ENCODE data around the gene TNFAIP6.
A peak's percentile ranks its signal among the peaks of the same experiment; 100 is the strongest.

Gene TNFAIP6

GRCh38 chr2:151379169-151379568, 21.8 kb downstream of the TNFAIP6 start:
- H3K27ac ChIP-seq, result peak overlapping the region; percentile 51; the same call in 1 of the 2 replicates
- no peak overlapping the region for H3K9ac ChIP-seq (ENCODE audit: insufficient read length)
- H3K36me3 ChIP-seq (ENCODE audit: insufficient read depth, low read length), result peaks cover 19% of the 10 kb centered on the region
- no peak for DNase-seq (ENCODE audit: low read depth, low spot score)
- no peak for TF ChIP-seq POLR2AphosphoS5 (IDR thresholded peaks at IDR 0.05; ENCODE audit: borderline replicate concordance, low read depth, low read length)
- TF ChIP-seq FOXP2 (optimal IDR thresholded peaks at IDR 0.05; ENCODE audit: control extremely low read depth, extremely low read length, insufficient read depth), result no peak
- TF ChIP-seq EZH2 (IDR thresholded peaks at IDR 0.05), result no peak
- no peak overlapping the region for H3K4me3 ChIP-seq
- no peaks in the 10 kb centered on the region for H3K9me3 ChIP-seq (ENCODE audit: low read depth, low read length)

GRCh38 chr2:151380580-151381235, 23.3 kb downstream of the TNFAIP6 start:
- H3K9me3 ChIP-seq (ENCODE audit: low read depth, low read length), result no peaks in the 10 kb centered on the region
- TF ChIP-seq POLR2AphosphoS5 (IDR thresholded peaks at IDR 0.05; ENCODE audit: borderline replicate concordance, low read depth, low read length) (no peak), FOXP2 (optimal IDR thresholded peaks at IDR 0.05; ENCODE audit: control extremely low read depth, extremely low read length, insufficient read depth) (no peak), EZH2 (IDR thresholded peaks at IDR 0.05) (no peak)
- peaks cover 19% of the 10 kb centered on the region for H3K36me3 ChIP-seq (ENCODE audit: insufficient read depth, low read length)
- no peak overlapping the region for H3K4me3 ChIP-seq
- H3K9ac ChIP-seq (ENCODE audit: insufficient read length), result no peak overlapping the region
- peak overlapping the region; percentile 86 for H3K27ac ChIP-seq
- DNase-seq (ENCODE audit: low read depth, low spot score), result no peak

GRCh38 chr2:151381266-151381665, 23.9 kb downstream of the TNFAIP6 start:
- Histone ChIP-seq H3K4me3 (no peak overlapping the region), H3K27ac (peak overlapping the region; percentile 86), H3K36me3 (ENCODE audit: insufficient read depth, low read length) (peaks cover 13% of the 10 kb centered on the region), H3K9ac (ENCODE audit: insufficient read length) (no peak overlapping the region), H3K9me3 (ENCODE audit: low read depth, low read length) (no peaks in the 10 kb centered on the region)
- TF ChIP-seq POLR2AphosphoS5 (IDR thresholded peaks at IDR 0.05; ENCODE audit: borderline replicate concordance, low read depth, low read length) (no peak), EZH2 (IDR thresholded peaks at IDR 0.05) (no peak)
- no peak for DNase-seq (ENCODE audit: low read depth, low spot score)

- Histone ChIP-seq H3K4me3 (peak overlapping the region; percentile 66), H3K9ac (ENCODE audit: insufficient read length) (peak overlapping the region; percentile 71), H3K27ac (peak overlapping the region; percentile 97), H3K36me3 (ENCODE audit: insufficient read depth, low read length) (no peaks in the 10 kb centered on the region), H3K9me3 (ENCODE audit: low read depth, low read length) (no peaks in the 10 kb centered on the region)
- DNase-seq (ENCODE audit: low read depth, low spot score), result peak; percentile 45
- TF ChIP-seq POLR2AphosphoS5 (IDR thresholded peaks at IDR 0.05; ENCODE audit: borderline replicate concordance, low read depth, low read length) (no peak), EZH2 (IDR thresholded peaks at IDR 0.05) (no peak), FOXP2 (optimal IDR thresholded peaks at IDR 0.05; ENCODE audit: control extremely low read depth, extremely low read length, insufficient read depth) (no peak)
Measured at GRCh38 chr2:151388011-151388410, 30.6 kb downstream of the TNFAIP6 start.

GRCh38 chr2:151391436-151391835, 34.0 kb downstream of the TNFAIP6 start:
- no peak overlapping the region for H3K4me3 ChIP-seq
- TF ChIP-seq EZH2 (IDR thresholded peaks at IDR 0.05) (no peak), POLR2AphosphoS5 (IDR thresholded peaks at IDR 0.05; ENCODE audit: borderline replicate concordance, low read depth, low read length) (no peak), FOXP2 (optimal IDR thresholded peaks at IDR 0.05; ENCODE audit: control extremely low read depth, extremely low read length, insufficient read depth) (no peak)
- H3K9me3 ChIP-seq (ENCODE audit: low read depth, low read length), result no peaks in the 10 kb centered on the region
- H3K9ac ChIP-seq (ENCODE audit: insufficient read length), result no peak overlapping the region
- no peaks in the 10 kb centered on the region for H3K36me3 ChIP-seq (ENCODE audit: insufficient read depth, low read length)
- no peak overlapping the region for H3K27ac ChIP-seq
- no peak for DNase-seq (ENCODE audit: low read depth, low spot score)

- no peaks in the 10 kb centered on the region for H3K9me3 ChIP-seq (ENCODE audit: low read depth, low read length)
- no peak overlapping the region for H3K9ac ChIP-seq (ENCODE audit: insufficient read length)
- H3K36me3 ChIP-seq (ENCODE audit: insufficient read depth, low read length), result no peaks in the 10 kb centered on the region
- H3K4me3 ChIP-seq, result no peak overlapping the region
- no peak overlapping the region for H3K27ac ChIP-seq
- TF ChIP-seq EZH2 (IDR thresholded peaks at IDR 0.05) (no peak), FOXP2 (optimal IDR thresholded peaks at IDR 0.05; ENCODE audit: control extremely low read depth, extremely low read length, insufficient read depth) (no peak), POLR2AphosphoS5 (IDR thresholded peaks at IDR 0.05; ENCODE audit: borderline replicate concordance, low read depth, low read length) (no peak)
- DNase-seq (ENCODE audit: low read depth, low spot score), result no peak
Measured at GRCh38 chr2:151394509-151394908, 37.1 kb downstream of the TNFAIP6 start.

- no peak for DNase-seq (ENCODE audit: low read depth, low spot score)
- TF ChIP-seq POLR2AphosphoS5 (IDR thresholded peaks at IDR 0.05; ENCODE audit: borderline replicate concordance, low read depth, low read length), result no peak
- TF ChIP-seq EZH2 (IDR thresholded peaks at IDR 0.05), result no peak
- no peak overlapping the region for H3K27ac ChIP-seq
- H3K9me3 ChIP-seq (ENCODE audit: low read depth, low read length), result no peaks in the 10 kb centered on the region
- no peak overlapping the region for H3K9ac ChIP-seq (ENCODE audit: insufficient read length)
- no peaks in the 10 kb centered on the region for H3K36me3 ChIP-seq (ENCODE audit: insufficient read depth, low read length)
- no peak overlapping the region for H3K4me3 ChIP-seq
Measured at GRCh38 chr2:151395509-151396374, 38.4 kb downstream of the TNFAIP6 start.

- no peak for DNase-seq (ENCODE audit: low read depth, low spot score)
- Histone ChIP-seq H3K27ac (no peak overlapping the region), H3K9ac (ENCODE audit: insufficient read length) (no peak overlapping the region), H3K4me3 (no peak overlapping the region), H3K36me3 (ENCODE audit: insufficient read depth, low read length) (no peaks in the 10 kb centered on the region), H3K9me3 (ENCODE audit: low read depth, low read length) (no peaks in the 10 kb centered on the region)
- TF ChIP-seq POLR2AphosphoS5 (IDR thresholded peaks at IDR 0.05; ENCODE audit: borderline replicate concordance, low read depth, low read length) (no peak), EZH2 (IDR thresholded peaks at IDR 0.05) (no peak), FOXP2 (optimal IDR thresholded peaks at IDR 0.05; ENCODE audit: control extremely low read depth, extremely low read length, insufficient read depth) (no peak)
Measured at GRCh38 chr2:151399981-151400380, 42.6 kb downstream of the TNFAIP6 start.
